Prostate gland (tissue), 2 donors: ENCODE measurements around the gene HSF2BP.

Experiments
- CTCF ChIP-seq, 4 experiments: fragments of 200-600 bp in 2 of 4; fragments of 450-650 bp in 2 of 4; sonication (generic) in 2 of 4; IDR thresholded peaks; 1 replicate in 3 of 4; 2 replicates in 1 of 4; pipeline ENCODE4 v1.5.1; 2016 to 2019; ENCODE audit warnings: antibody characterized with exemption in 4 of 4, mild to moderate bottlenecking in 2 of 4, moderate library complexity in 2 of 4
- POLR2A ChIP-seq: fragments of 450-650 bp; IDR thresholded peaks from one replicate; pipeline ENCODE4 v1.6.1; 2016; ENCODE audit warnings: antibody characterized with exemption, mild to moderate bottlenecking

DNA sequence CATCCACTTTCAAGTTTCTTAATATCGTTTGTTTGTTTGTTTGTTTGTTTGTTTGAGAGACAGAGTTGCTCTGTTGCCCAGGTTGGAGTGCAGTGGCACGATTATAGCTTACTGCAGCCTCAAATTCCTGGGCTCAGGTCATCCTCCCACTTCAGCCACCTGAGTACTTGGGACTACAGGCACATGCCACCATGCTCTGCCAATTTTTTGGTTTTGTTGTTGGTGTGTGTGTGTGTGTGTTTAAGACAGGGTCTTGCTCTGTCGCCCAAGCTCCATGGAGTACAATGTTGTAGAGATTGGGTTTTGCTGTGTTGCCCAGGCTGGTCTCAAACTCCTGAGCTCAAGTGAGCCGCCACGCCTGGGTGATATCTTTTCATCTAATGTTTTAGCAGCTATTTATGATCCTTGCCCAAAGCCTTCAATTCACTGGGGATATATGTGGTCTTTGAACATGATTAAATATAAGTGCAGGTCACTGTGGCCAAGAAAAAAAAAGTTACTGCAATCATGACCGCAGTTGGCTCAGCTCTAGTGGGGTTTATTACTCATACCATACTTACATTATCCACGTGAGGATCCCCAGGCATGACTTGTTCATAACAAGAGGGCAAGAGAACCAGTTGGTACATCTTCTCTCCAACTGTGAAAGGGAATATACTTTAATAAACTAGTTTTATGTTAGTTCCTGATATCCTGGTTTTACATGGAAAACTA, 8.1 kb upstream of the HSF2BP start:
- no peak for TF ChIP-seq POLR2A
- TF ChIP-seq CTCF (IDR thresholded peaks at IDR 0.05): no peak
